Inferior parietal cortex (tissue), 1 donor: Measurements from ENCODE around the gene STH.
A peak's percentile ranks its signal among the peaks of the same experiment; 100 is the strongest.

Experiments used
- DNase-seq: peaks from one replicate; pipeline ENCODE4 v3.0.0-alpha.2; 2016; ENCODE audit errors: extremely low spot score

Gene STH

GRCh38 chr17:45985447-45985846 is 13.6 kb upstream of the STH start:
- DNase-seq: no peak

- DNase-seq: no peak
Measured at GRCh38 chr17:45986056-45986455, 13.0 kb upstream of the STH start.

- no peak for DNase-seq
Measured at GRCh38 chr17:45987706-45988105, 11.3 kb upstream of the STH start.

- DNase-seq: no peak
Measured at GRCh38 chr17:45989759-45990158, 9.3 kb upstream of the STH start.

- DNase-seq: no peak
Measured at GRCh38 chr17:45990886-45991285, 8.2 kb upstream of the STH start.

- no peak for DNase-seq
Measured at GRCh38 chr17:45991341-45991740, 7.7 kb upstream of the STH start.

GRCh38 chr17:45992175-45992574 is 6.9 kb upstream of the STH start:
- no peak for DNase-seq

- DNase-seq: no peak
Measured at GRCh38 chr17:45992904-45993303, 6.1 kb upstream of the STH start.

- DNase-seq: no peak
Measured at GRCh38 chr17:45993962-45994627, 5.0 kb upstream of the STH start.

GRCh38 chr17:45994987-45995386 is 4.1 kb upstream of the STH start:
- DNase-seq: no peak

GRCh38 chr17:45995627-45996270 is 3.3 kb upstream of the STH start:
- DNase-seq: no peak

- no peak for DNase-seq
Measured at GRCh38 chr17:45996282-45996937, 2.6 kb upstream of the STH start.

GRCh38 chr17:45997166-45997565 is 1.9 kb upstream of the STH start:
- no peak for DNase-seq

GRCh38 chr17:45997624-45998023 is 1.4 kb upstream of the STH start:
- DNase-seq: no peak

- no peak for DNase-seq
Measured at GRCh38 chr17:45999900-46000290, 845 bp downstream of the STH start.

- no peak for DNase-seq
Measured at GRCh38 chr17:46000292-46000691, 1.2 kb downstream of the STH start.

GRCh38 chr17:46000757-46001156 is 1.7 kb downstream of the STH start:
- DNase-seq: no peak

- no peak for DNase-seq
Measured at GRCh38 chr17:46001390-46002310, 2.6 kb downstream of the STH start.

GRCh38 chr17:46002311-46002972 is 3.4 kb downstream of the STH start:
- peak; percentile 87 for DNase-seq

GRCh38 chr17:46002973-46003316 is 3.9 kb downstream of the STH start:
- DNase-seq: no peak

- DNase-seq: peak; percentile 68
Measured at GRCh38 chr17:46003907-46004748, 5.1 kb downstream of the STH start.
